Stimulated activated CD4-positive, alpha-beta T cell treated with anti-CD3 and anti-CD28 coated beads, Interleukin-1b, Interleukin-23, amount 100 ng/mL, for 1 hour (primary cell): Measurements from ENCODE around the gene ATP6V0A1.
A peak's percentile ranks its signal among the peaks of the same experiment; 100 is the strongest.
"Not testable (repeated sequence)": the region's sequence is repeated elsewhere in the genome, so short reads cannot be mapped to it uniquely, and the experiment has no call there.

Experiments
- DNase-seq, 2 donors: peaks; one replicate each; pipeline ENCODE4 v3.0.0-alpha.2; 2020; ENCODE audit warnings: low read depth in 2 of 2

The ATP6V0A1 gene

DNA sequence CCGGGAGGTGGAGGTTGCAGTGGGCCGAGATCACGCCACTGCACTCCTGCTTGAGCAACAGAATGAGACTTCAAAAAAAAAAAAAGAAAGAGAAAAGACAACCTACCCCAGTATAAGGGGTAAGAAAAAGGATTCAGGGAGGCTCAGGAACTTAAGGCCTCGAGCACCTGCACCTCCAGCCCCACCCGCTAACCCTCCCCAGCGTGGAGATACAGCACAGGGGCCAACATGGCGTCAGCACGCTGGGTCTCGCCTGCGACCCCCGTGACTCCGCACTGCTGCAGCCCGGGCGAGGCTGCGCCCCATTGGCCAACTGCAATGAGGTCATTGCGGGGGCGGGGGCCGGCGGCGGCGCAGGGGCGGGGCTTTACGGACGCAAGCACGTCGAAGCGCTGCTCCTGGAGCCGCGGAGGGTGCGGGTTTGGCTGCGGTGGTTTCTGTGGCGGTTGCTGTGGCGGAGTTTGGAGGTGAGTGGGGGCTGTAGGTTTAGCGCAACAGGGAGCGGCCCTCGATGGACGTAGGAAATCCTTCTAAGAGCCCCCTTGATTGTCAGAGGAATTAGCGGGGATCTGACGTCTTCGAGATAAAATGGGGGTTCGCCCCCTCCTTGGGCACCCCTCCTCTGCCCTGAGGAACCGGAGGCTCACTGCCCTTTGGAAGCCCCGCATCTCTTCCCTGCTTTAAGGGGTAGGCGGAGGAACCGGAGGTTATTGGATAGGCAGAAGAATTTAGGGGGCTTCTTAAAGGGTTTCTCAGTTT lies at the start of gene ATP6V0A1:
ATP6V0A1 (plus strand) TSS at position 382 of the 759 bp plus-strand sequence. CDS start 2,017 bp downstream, outside the sequence.
- DNase-seq: peak; percentile 59 to 85

DNA sequence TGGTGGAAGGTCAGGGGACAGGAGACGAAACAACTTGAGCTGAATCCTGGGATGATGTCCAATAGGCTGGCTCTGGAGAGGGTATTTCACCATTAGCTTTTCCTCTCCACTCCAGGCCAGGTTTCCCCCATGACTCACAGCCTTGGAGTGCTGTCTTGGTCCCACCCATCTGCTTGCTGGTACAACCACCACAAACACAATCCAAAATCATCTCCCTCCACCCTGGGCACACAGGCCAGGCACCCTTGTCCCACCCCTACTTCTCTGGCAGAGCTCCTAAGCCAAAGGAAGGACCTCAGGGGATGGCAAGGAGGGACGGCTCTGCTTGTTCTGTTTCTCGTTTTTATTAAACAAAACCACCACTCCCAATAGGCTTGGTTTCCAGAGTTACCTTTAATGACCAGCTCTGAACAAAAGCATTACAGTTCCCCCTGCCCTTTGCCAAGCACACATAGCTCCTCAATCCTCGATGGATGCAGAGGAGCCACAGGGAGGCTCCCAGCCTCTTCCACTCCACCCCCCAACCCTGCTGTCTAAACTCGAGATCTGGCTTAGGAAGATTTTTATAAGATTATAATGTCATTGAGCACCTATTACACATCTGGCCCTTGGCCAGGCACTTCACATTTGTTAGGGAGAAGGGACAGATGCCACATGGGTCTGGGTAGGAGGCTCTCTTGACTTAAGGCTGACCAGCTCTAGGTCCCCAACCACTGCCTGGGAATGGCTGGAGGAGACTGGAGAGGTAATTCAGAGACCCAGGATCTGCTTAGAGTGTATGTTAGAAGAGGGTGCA lies 49.0 kb upstream of the ATP6V0A1 start:
- no peak for DNase-seq

DNA sequence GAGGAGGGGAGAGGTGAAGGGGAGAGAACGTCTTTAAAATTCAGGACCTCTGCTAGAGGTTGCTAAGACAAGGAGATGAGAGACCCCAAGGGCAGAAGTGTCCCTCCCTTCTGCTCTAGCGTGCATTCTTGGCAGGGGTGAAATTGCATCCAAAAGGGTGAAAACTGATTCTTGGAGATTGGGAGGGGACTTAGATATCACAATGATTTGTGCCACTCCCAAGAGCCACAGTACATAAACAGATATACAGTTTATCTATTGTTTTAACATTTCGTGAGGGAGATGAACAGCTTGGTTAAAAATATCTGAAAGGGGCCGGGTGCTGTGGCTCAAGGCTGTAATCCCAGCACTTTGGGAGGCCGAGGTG lies 48.4 kb upstream of the ATP6V0A1 start:
- DNase-seq: no peak

DNA sequence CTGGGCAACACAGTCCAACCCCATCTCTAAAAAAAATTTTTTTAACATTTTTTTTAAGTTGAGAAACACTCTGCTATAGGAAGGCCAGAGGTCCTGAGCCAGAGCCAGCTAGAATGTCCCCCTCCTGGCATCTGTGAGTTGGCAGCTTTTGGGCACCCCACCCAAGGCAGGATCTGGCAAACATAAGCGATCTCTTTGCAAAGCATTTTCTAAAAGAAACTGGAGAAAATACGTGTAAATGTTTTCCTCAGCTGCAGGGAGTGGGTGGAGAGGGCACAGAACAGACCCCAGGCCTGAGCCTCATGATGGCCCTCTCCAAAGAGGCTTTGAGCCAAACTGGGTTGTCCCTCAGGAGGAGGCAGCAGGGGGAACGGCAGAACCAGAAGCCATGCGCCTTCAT lies 47.3 kb upstream of the ATP6V0A1 start:
- DNase-seq: no peak

DNA sequence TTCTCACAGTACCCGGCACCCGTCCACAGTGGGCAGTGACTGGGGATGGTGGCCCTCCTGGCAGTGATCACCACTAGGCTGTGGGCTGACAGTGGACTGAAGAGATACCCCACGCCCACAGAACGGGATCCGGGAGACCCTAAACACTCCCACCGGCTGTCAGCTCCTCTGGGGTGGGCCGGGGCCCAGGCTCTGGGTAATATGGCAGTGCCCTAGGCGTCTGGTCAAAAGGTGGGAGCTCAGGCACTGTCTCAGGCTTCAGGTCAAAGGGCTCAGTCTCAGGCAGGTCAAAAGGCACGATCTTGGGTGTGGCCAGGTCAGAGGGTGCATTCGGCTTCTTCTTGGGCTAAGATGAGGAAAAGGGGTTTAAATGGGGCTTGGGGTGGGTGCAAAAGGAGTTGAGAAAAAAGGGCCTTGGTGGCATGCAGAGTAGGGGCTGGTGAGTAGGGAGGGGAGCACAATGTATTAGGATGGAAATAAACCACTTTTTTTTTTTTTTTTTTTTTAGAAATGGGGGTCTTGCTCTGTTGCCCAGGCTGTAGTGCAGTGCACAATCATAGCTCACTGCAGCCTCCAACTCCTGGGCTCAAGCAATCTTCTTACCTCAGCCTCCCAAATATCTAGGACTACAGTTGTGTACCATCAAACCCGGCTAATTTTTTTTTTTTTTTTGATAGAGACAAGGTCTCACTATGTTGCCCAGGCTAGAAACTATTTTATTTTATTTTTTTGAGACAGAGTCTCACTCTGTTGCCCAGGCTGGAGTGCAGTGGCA lies 46.6 kb upstream of the ATP6V0A1 start:
- no peak for DNase-seq

DNA sequence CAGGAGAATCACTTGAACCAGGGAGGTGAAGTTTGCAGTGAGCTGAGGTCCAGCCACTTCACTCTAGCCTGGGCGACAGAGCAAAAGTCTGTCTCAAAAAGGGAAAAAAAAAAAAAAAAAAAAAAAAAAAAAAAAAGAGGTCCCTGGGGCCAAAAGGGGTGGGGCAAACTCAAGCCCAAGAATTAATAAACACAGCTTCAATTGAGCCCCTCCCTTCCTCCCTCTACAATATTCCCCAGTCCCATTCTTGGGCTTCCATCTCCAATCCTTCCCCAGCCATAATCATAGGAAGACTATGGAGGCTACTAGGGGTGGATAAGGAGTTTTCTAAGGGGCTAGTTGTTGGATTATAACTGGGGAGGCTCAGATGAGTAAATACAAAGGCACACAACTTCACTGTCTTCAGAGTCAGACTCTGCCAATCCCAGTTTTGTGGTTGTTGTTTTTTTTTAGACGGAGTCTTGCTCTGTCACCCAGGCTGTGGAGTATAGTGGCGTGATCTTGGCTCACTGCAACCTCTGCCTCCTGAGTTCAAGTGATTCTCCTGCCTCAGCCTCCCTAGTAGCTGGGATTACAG lies 45.1 kb upstream of the ATP6V0A1 start:
- no peak for DNase-seq

DNA sequence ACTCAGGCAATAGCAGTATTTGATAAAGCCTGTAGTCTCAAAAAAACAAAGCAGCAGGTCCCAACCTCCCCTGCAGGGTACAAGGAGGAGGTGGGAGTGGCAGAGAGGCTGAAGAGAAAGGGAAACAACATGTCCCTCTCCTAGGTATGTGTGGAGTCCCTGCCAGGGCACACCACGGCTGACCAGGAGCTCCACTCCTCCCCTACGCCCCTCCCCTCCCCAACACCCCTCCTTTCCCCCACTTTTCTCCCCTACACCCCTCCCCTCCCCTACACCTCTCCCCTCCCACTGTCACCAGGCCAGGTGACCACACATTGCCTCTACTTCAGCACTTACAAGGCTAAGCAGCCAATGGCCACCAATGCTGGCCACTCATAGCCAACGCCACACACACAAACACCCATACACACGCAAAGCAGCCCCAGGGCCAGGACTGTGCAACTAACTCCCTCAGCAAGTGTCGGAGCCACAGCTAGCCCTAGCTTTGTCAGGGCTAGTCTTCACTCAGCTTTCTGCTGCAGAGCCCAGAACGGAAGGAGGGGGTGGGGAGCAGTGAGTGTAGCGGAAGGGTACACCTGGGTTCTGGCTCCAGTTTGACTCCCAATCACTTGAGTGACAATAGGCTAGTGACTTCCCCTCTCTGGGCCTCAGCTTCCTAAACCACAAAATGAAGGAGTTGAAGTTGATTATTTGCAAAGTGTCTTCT lies 43.8 kb upstream of the ATP6V0A1 start:
- DNase-seq: peak in 1 of 2 donors; percentile 33

DNA sequence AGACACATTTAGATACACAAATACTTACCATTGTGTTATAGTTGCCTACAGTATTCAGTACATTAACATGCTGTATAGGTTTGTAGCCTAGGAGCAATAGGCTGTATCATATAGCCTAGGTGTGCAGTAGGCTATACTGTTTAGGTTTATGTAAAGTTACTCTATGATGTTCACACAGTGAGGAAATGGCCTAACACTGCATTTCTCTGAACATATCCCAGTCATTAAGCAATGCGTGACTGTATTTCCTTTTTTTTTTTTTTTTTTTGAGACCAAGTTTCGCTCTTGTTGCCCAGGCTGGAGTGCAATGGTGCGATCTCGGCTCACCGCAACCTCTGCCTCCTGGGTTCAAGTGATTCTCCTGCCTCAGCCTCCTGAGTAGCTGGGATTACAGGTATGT lies 40.7 kb upstream of the ATP6V0A1 start:
- DNase-seq: not testable (repeated sequence)

DNA sequence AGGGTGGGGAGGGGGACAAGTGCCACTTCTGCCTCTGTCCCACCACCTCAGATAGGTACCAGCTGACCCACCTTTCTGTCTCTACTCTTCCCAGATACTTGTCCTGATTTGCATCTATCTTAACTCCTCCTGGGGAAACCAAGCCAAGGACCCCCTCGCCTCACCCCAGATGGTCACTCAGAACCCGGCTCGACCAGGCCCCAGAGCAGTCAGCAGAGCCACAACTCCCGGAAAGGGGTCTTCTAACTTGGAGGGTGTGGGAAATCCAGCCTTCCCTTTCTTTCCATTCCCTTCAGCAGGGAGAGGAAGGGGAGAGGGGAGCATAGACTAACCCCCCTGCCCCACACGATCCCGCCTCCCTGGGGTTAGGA lies 37.6 kb upstream of the ATP6V0A1 start:
- DNase-seq: no peak

DNA sequence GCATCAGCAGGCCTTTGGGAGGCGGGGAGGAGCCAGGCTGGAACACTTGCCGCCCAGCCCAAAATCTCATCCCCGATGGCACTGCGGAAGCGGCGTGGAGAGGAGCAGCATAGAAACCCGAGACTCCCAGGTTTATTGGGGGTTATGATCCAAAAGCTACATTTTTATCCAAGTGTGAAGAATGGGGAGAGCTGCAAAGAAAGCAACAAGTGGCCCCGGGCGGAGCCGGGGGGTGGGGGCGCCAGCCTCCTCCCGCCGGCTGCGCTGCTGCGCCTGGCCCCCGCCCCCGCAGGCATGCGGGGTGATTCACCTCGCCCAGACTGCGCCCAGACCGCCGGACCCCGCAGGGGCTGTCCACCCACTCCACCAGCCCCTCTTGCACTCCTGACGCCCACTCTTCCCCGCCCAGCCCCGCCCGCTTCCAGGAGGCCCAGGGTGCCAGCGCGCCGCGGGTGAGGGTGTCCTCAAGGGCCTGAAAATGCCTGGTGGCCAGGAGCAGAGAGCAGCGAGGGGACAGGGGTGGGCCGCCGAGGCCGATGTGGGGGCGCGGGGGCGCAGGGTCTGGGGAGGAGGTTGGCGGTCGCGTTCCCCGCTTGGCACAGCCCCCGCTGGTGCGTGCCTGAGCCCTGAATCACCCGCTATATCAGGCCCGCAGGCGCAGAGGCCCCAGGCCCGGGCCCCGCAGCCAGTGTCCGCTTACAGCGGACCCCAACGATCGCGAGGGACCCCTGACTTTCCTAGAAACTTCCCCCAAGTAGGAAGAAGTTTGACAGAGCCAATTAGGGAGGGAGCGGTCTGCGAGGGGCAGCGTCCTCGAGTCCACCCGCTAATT lies 37.0 kb upstream of the ATP6V0A1 start:
- no peak for DNase-seq

DNA sequence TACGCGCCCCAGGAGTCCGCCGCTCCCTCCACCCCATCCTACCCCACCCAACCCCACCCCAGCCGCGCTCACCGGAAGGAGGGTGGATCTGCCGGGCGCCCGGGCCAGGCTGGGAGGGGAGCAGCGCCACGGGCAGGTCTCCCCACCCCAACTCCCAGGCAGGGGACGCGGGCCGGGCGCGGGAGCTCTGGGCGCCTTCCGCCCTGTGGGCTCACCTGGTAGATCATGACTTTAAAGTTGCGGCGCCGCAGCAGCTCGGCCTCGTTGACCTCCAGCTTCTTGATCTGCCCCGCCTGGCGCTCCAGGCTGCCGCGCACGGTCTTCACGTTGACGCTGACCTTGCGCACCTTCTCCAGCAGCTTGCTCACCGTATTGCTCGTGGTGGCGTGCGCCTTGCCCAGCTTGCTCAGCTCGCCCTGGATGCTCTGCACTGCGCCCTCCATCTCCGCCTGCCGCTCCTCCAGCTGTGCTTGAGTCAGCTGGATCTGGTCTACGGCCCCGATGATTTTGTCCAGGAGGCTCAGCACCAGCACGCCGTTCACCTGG lies 36.2 kb upstream of the ATP6V0A1 start:
- no peak for DNase-seq

DNA sequence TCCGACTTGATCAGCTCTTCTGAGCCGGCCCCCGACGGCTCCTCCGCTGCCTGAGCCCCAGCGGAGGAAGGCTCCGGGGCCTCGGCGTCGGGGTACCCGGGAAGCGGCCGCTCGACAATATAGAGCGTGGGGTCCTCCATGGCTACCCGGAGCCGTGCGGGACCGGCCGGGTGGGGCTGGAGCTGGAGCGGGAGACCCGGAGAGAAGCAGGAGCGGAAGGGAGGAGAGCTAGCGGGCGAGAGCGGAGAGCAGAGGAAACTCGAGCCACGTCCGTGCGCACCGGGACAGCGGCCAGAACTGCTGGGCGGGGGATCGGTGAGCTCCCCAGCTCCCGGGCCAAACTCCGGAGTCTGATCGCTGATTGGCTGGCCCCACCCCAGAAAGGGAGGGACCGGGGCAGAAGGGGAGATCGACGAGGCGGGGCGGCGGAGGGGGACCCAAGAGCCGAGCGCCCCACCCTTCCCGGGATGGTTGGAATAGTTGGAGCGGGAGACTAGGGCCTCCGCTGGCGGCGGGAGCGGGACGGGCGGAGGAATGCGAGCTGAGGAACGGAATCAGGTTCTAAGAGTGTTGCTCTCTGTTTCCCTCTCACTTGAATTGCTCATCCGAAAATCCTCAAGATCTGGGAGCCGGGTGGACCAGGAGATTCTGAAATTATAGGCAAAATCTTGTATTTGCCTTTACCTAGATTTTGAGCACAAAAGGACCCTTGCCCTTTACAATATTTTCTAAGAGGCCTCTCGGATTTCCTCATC lies 35.5 kb upstream of the ATP6V0A1 start, which contains the start of gene CAVIN1:
CAVIN1 (minus strand) TSS at position 299 of the 755 bp plus-strand sequence; CDS start at position 140, 159 bp downstream.
- no peak for DNase-seq

DNA sequence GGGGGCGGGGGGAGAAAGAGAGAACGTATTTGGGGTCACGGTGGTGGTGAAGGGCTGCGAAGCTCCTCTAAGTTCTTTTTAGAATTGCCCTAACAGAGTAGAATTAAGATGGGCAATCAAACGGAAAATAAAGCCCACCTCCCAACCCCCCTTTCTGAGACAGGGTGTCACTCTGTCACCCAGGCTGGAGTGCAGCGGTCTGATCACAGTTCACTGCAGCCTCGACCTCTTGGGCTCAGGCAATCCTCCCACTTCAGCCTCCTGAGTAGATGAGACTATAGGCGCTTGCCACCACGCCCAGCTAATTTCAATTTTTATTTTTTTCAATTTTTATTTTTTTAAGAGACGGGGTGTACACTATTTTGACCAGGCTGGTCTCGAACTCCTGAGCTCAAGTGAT lies 34.9 kb upstream of the ATP6V0A1 start:
- DNase-seq: no peak

DNA sequence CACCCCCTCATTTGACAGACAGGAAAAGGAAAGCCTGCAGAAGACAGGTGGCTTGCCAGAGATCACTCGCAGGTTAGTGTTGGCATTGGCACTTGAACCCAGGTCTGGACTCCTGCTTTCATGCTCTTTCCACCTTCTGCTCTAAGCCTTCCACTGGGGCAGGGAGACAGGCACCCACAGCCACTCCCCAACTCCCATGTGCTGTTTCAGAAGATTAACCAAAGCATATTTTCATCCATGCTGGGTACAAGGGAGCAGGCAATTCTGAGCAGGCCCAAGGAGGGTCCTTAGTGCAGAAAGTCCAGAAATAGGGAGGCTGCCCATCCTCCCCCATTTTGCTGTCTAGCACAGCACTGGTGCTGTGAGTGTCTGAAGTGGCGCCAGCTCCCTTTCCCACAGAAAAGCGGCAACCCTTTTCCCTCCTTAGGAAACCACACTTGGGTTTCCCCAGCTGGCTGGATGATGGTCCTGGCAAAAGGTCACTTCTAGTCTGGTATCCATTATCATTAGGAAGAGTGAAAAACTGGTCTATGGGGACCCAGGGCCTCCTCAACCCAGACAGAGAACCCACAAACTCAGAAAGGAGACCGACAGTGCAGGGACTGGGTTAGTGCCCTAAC lies 33.6 kb upstream of the ATP6V0A1 start:
- no peak for DNase-seq

DNA sequence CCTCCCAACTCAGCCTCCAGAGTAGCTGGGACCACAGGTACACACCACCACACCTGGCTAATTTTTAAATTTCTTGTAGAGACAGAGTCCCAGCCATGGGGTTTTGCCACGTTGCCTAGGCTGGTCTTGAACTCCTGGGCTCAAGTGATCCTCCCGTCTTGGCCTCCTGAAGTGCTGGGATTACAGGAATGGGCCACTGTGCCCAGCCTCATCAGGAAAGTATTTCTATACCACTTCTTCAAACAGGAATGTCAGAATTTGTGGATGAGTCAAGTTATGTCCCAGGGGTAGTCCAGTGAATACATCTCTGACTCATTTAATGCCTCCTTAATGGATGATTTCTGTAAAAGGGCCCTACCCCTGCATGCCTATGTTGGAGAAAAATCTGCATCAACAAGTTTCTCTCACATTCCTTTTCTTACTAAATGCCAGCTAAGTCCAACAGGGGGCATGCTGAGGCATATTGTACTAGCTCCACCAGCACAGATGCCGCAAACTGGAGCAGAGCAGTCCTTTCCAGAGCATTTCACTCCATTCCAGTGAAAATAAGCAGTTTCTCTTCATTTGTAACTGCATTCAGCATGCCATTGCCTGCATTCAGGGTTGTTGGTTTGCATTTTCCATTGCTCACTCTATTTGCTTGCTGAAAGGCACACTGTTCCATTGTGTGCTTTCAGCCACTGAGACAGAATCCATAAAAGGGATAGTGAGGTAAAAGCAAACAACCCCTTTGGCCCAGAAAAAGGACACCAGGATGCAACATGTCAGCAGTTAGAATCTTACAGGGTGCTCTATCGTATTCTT lies 30.3 kb upstream of the ATP6V0A1 start:
- DNase-seq: no peak

DNA sequence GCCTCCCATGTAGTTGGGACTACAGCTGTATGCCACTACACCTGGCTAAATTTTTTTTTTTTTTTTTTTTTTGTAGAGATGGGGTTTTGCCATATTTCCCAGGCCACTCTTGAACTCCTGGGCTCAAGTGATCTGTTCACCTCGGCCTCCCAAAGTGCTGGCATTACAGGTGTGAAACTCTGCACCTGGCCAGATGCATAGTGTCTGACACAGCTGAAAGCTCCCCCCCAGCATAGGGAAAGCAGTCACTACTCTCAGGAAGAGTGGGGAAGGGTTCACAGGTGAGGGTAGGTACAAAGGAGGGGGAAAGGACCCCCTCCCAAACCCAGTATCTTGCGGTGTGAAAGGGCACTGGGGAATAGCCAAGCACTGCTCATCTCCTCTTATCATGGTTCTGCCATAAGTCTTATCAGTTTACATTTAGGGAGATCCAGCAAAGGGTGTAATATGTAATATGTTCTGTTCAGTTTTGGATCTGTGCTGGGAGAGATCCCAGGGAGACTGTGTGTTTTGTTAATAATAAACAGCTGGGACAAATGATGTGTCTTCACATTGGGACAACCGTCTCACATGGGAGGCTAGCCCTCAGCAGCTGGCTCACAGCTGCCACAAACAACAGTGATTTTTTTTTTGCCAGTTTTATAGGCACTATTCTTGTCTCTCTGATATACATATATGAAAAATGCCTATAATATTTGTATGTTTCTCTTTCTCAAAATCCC lies 28.8 kb upstream of the ATP6V0A1 start:
- no peak for DNase-seq

DNA sequence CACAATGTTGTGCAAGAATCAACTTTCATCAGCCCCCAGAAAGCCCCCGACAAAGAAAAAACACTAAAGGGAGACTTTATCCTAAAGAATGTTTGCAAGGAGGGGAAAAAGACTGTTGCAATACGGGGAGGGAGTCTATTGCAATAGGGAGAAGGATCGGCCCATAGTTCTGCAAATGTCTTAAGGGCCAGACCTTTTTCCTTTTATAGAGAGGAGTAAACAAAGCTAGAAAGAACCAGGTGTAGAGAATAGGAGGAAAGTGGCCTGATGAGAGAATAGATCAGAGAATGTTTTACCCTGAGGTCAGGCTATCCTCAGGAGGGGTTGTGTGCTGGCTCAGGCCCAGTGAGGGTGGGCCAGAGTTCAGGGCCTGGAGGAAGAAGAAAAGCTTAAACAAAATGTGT lies 26.9 kb upstream of the ATP6V0A1 start:
- DNase-seq: no peak
